NB4 (cell line): ENCODE measurements around the gene C1S.

Experiments used
- CTCF ChIP-seq: IDR thresholded peaks from one replicate; pipeline ENCODE4 v1.5.1; 2012; ENCODE audit warnings: low read depth, low read length
- POLR2A ChIP-seq: IDR thresholded peaks from 2 replicates; pipeline ENCODE4 v1.6.1; 2011; ENCODE audit warnings: mild to moderate bottlenecking; ENCODE audit not compliant: insufficient read length; ENCODE audit errors: extremely low read depth

DNA sequence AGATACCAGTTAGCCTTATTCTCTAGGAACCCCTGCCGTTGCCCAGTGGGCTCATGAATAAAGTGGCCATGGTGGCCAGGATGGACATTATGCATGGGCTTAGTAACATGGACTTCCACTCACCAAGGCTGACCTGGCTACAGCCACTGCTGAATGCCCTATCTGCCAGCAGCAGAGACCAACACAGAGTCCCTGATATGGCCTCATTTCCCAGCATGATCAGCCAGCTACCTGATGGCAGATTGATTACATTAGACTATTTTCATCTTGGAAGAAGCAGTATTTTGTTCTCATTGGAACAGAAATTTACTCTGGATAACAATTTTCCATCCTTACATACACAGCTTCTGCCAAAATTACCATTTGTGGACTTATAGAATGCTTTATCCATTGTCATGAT lies 26.1 kb upstream of the C1S start:
- no peak for TF ChIP-seq POLR2A
- TF ChIP-seq CTCF, result no peak
